K562 (cell line): Measurements from ENCODE around the gene NUP133. TPM values are rescaled to one million over a fixed set of nuclear protein-coding genes. Genes with fewer than 3 reads are reported as not detected.
A peak's percentile ranks its signal among the peaks of the same experiment; 100 is the strongest.

Source experiments
- DIDO1 ChIP-seq: fragments of 450-650 bp; IDR thresholded peaks from 2 replicates; pipeline ENCODE4 v1.6.1; 2016; ENCODE audit warnings: low read depth, missing biosample characterization, missing genetic modification characterization
- HEY1 ChIP-seq: fragments of 250-450 bp; sonication (Bioruptor Pico); IDR thresholded peaks from 2 replicates; pipeline ENCODE4 v1.5.0; 2020; ENCODE audit warnings: mild to moderate bottlenecking, moderate library complexity, borderline replicate concordance
- KAT2B ChIP-seq: IDR thresholded peaks from one replicate; pipeline ENCODE4 v1.6.1; 2012; ENCODE audit warnings: low read depth, mild to moderate bottlenecking, control low read depth, inconsistent platforms, low read length, moderate library complexity
- KDM4B ChIP-seq, 2 experiments: fragments of 450-650 bp in 1 of 2; sonication (generic) in 1 of 2; IDR thresholded peaks; 2 replicates each; pipeline ENCODE4 v1.6.1; 2016 to 2017; ENCODE audit warnings: borderline replicate concordance in 2 of 2, antibody characterized with exemption in 1 of 2, low read depth in 1 of 2, mild to moderate bottlenecking in 1 of 2
- KLF1 ChIP-seq: fragments of 450-650 bp; IDR thresholded peaks from 2 replicates; pipeline ENCODE4 v1.6.1; 2016; ENCODE audit warnings: missing genetic modification characterization, missing compliant biosample characterization
- MTA2 ChIP-seq: fragments of 450-650 bp; IDR thresholded peaks from 2 replicates; pipeline ENCODE4 v1.6.1; 2016; ENCODE audit warnings: low read depth
- NFIX ChIP-seq: fragments of 250-450 bp; sonication (Bioruptor Pico); IDR thresholded peaks from 2 replicates; pipeline ENCODE4 v1.4.0; 2020; ENCODE audit warnings: low read depth, mild to moderate bottlenecking, moderate library complexity
- NR2C2 ChIP-seq, 2 experiments: fragments of 200-800 bp in 1 of 2; sonication (Bioruptor generic) in 1 of 2; sonication (generic) in 1 of 2; formaldehyde crosslinking in 1 of 2; IDR thresholded peaks; 2 replicates each; pipeline versions ENCODE4 v1.6.1 to v1.8.0; 2016 to 2022; ENCODE audit warnings: mild to moderate bottlenecking in 1 of 2, missing compliant biosample characterization in 1 of 2, missing genetic modification characterization in 1 of 2, missing genetic modification reagents in 1 of 2
- POLR2B ChIP-seq: fragments of 450-650 bp; IDR thresholded peaks from 2 replicates; pipeline ENCODE4 v1.6.1; 2018; ENCODE audit warnings: low read depth; ENCODE audit not compliant: partially characterized antibody
- SRF ChIP-seq, 2 experiments: fragments of 250-450, 450-650 bp in 1 of 2; sonication (Bioruptor Pico) in 1 of 2; sonication (generic) in 1 of 2; formaldehyde crosslinking; IDR thresholded peaks; 2 replicates each; pipeline versions ENCODE4 v1.5.0 to v1.5.1; 2020 to 2022; ENCODE audit warnings: mild to moderate bottlenecking in 1 of 2, missing genetic modification reagents in 1 of 2
- TBP ChIP-seq: optimal IDR thresholded peaks from 2 replicates; pipeline ENCODE3; 2011; ENCODE audit warnings: low read depth, low read length, improper control_type of control experiment
- ZBTB11 ChIP-seq, 3 experiments: fragments of 200-800 bp in 1 of 3; fragments of 250-450 bp in 1 of 3; fragments of 450-650 bp in 1 of 3; sonication (Bioruptor Pico) in 1 of 3; sonication (Bioruptor generic) in 1 of 3; formaldehyde crosslinking in 1 of 3; IDR thresholded peaks; 2 replicates each; pipeline versions ENCODE4 v1.6.1 to v1.8.0; 2016 to 2022; ENCODE audit warnings: mild to moderate bottlenecking in 2 of 3, missing genetic modification characterization in 2 of 3, missing compliant biosample characterization in 1 of 3, moderate library complexity in 1 of 3
- ZC3H4 ChIP-seq: sonication (generic); formaldehyde crosslinking; IDR thresholded peaks from 2 replicates; pipeline ENCODE4 v1.9.0; 2021; ENCODE audit warnings: missing genetic modification reagents, borderline replicate concordance
- ZNF232 ChIP-seq: sonication (generic); formaldehyde crosslinking; IDR thresholded peaks from 2 replicates; pipeline ENCODE4 v1.8.0; 2022; ENCODE audit warnings: mild to moderate bottlenecking, missing genetic modification reagents
- ZNF239 ChIP-seq: fragments of 250-450 bp; sonication (Bioruptor Pico); IDR thresholded peaks from 2 replicates; pipeline ENCODE4 v1.4.0; 2020; ENCODE audit warnings: mild to moderate bottlenecking
- ZNF57 ChIP-seq: fragments of 450-650 bp; formaldehyde crosslinking; IDR thresholded peaks from 2 replicates; pipeline ENCODE4 v1.4.0; 2020; ENCODE audit warnings: mild to moderate bottlenecking, moderate library complexity
- ZSCAN32 ChIP-seq: fragments of 450-650 bp; formaldehyde crosslinking; IDR thresholded peaks from 2 replicates; pipeline ENCODE4 v1.4.0; 2020; ENCODE audit warnings: mild to moderate bottlenecking, moderate library complexity
- polyA plus RNA-seq, 8 experiments: library from polyadenylated mRNA; depleted of rRNA in 4 of 8; stranded (reverse) in 5 of 8; unstranded in 3 of 8; fragments of >200 nt; fragmentation: Nextera tagmentation in 2 of 8; fragmentation: Illumina TruSeq in 1 of 8; extraction: Ambion mirVana in 2 of 8; extraction: Trizol in 1 of 8; gene quantifications; 2 replicates each; pipeline versions ENCODE4 v1.2.1 to v1.2.3, GENCODE V29; 2011 to 2014; ENCODE audit warnings: inconsistent platforms in 1 of 8, missing spikeins in 1 of 8
- total RNA-seq, 7 experiments: library from RNA; depleted of rRNA in 6 of 7; stranded (reverse); fragments of >200 nt in 6 of 7; fragmentation: Illumina TruSeq in 2 of 7; extraction: Trizol in 2 of 7; gene quantifications; 2 replicates each; pipeline versions ENCODE4 v1.2.1 to v1.2.3, GENCODE V29; 2011 to 2021; ENCODE audit warnings: low replicate concordance in 1 of 7

NUP133 gene
- total and polyA plus RNA-seq, 9 of the 15 experiments (the other 6 are each of a cell fraction or from before 2014, with no cell fraction given) = 21.7 to 85.1 (median 61.3) TPM

- TF ChIP-seq KDM4B (IDR thresholded peaks at IDR 0.05; ENCODE audit: borderline replicate concordance in 2 of 2, low read depth in 1 of 2) (no peak), ZNF57 (CRISPR knock-in tag) (0 out of 2 replicates have a peak, but pooled peaks have one; percentile 38), KAT2B (no peak), ZNF239 (no peak), POLR2B (no peak), SRF (CRISPR knock-in tag; IDR thresholded peaks at IDR 0.05) (peak in 1 of 2 experiments; percentile 54; a peak in 1 of 4 replicates), NR2C2 (CRISPR knock-in tag; IDR thresholded peaks at IDR 0.05) (no peak), NR2C2 (tag; IDR thresholded peaks at IDR 0.05) (no peak), HEY1 (no peak), DIDO1 (tag) (no peak), ZC3H4 (CRISPR knock-in tag) (peak; percentile 93), ZNF232 (CRISPR knock-in tag) (0 out of 2 replicates have a peak, but pooled peaks have one; percentile 0), ZBTB11 (CRISPR knock-in tag; IDR thresholded peaks at IDR 0.05) (0 out of 6 replicates have a peak, but pooled peaks of 1 of the 3 experiments have one; percentile 16), TBP (no peak), MTA2 (no peak), ZSCAN32 (CRISPR knock-in tag) (no peak), KLF1 (tag) (no peak), NFIX (CRISPR knock-in tag) (no peak)
Measured at GRCh38 chr1:229508823-229509337, 739 bp upstream of the NUP133 start (continued).
